Suprapubic skin (tissue), 4 donors: ENCODE data around the gene CLDN14.

Source experiments
- CTCF ChIP-seq, 2 donors: fragments of 200-600 bp in 1 of 2; fragments of 450-650 bp in 1 of 2; sonication (generic) in 1 of 2; IDR thresholded peaks; one replicate each; pipeline ENCODE4 v1.5.1; 2016 to 2019; ENCODE audit warnings: antibody characterized with exemption in 2 of 2, mild to moderate bottlenecking in 1 of 2, moderate library complexity in 1 of 2
- EP300 ChIP-seq: sonication (generic); formaldehyde crosslinking; IDR thresholded peaks from one replicate; pipeline ENCODE4 v1.6.1; 2017; ENCODE audit warnings: antibody characterized with exemption
- POLR2A ChIP-seq, 2 donors: fragments of 450-650 bp; IDR thresholded peaks; one replicate each; pipeline ENCODE4 v1.6.1; 2017; ENCODE audit warnings: antibody characterized with exemption in 2 of 2, mild to moderate bottlenecking in 2 of 2, moderate library complexity in 2 of 2
- POLR2AphosphoS5 ChIP-seq, 3 donors: sonication (generic); formaldehyde crosslinking; IDR thresholded peaks; one replicate each; pipeline ENCODE4 v1.6.1; 2017; ENCODE audit warnings: antibody characterized with exemption in 3 of 3

- TF ChIP-seq POLR2A (IDR thresholded peaks at IDR 0.05) (no peak), CTCF (IDR thresholded peaks at IDR 0.05) (no peak), POLR2AphosphoS5 (IDR thresholded peaks at IDR 0.05) (no peak), EP300 (no peak)
Measured at GRCh38 chr21:36456729-36457414, 23.1 kb downstream of the CLDN14 start.
